CD4-positive, alpha-beta T cell treated with Interleukin-12 subunit alpha and Interleukin-12 subunit beta, for 1 hour (primary cell): Measurements from ENCODE around the gene NTSR2.
A peak's percentile ranks its signal among the peaks of the same experiment; 100 is the strongest.

Source experiments
- DNase-seq: peaks from one replicate; pipeline ENCODE4 v3.0.0-alpha.2; 2020

NTSR2 gene

DNA sequence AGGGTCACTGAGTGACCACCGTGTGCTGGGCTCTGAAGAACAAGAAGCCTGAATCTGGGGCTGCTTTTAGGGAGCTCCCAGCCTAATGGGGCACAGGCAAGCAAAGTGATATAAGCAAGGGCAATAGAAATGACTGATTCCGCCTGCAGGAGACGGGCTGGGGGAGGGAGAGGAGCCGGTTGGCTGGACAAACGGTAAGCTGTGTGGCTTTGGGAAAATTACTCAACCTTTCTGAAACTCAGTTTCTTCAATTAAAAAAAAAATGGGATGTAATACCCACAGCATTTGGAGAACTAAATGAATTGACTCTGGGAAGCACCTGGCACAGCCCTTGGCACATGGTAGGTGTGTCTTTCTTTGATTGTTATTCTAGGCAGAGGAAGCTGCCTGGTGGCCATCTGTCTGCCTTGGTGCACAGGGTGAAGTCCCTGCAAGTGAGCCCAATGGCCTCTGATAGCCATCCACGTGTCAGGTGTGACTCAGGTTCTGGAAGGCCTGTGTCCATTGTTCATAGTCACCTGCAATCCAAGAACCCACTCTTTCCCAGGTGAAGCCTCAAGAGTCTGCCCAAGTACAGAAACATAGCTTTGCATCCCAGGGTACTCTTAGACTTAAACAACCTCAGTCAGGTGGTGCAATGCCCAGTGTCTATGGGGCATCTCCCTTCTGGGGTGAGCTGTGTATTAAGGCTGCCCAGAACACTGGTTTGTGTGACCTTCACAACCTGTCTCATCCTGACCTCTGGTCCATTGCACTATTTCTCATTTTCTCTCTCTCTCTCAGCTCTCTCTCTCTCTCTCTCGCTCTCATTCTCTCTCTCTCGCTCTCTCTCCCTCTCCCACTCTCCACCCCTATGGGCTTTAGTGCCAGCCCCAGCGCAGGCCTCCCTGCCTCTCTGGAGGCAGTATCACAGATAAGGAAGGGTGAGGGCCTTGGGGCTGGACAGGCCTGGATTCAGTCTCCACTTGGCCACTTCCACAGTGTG, 30.0 kb upstream of the NTSR2 start:
- DNase-seq: no peak

DNA sequence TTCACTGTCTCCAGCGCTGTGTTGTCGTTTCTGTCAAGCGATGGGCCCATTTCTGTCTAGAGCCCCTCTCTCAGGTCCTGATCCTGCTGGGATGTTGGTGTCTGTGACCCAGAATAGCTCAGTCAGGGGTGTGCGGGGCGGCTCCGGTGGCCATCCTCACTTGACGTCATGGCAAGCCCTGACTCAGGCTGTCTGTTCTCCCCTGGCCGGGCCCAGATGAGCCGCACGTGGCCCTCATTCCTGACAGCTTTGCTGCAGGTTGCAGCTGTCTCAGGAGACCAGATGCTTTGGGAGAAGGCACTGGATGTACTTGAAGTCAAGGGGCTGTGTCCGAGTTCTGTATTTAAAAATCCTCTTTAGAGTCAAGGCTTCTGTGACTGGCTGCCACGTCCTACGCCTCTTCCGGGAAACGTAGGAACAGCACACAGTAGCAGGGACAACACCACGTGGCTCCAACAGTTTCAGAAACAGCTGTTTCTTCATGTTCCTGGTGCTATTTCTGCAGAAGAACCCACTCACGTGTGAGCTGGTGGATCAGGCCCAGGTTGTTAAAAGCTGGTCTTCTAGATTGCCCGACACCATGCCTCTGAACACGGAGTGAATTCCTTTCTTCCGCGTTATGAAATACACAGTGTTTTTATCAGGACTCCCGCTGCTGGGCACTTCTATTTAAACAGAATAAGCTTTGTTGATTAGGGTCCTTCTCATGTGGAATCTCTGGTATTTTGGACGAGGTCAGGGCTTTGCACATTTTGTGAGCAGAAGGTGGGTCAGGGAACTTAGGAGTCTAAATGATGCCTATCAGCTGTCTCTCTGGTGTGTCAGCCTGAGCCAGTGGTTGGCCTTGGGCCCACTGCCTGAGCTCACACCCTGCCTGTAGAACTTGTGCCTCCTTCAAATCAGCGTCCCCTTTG, 28.3 kb upstream of the NTSR2 start:
- no peak for DNase-seq

DNA sequence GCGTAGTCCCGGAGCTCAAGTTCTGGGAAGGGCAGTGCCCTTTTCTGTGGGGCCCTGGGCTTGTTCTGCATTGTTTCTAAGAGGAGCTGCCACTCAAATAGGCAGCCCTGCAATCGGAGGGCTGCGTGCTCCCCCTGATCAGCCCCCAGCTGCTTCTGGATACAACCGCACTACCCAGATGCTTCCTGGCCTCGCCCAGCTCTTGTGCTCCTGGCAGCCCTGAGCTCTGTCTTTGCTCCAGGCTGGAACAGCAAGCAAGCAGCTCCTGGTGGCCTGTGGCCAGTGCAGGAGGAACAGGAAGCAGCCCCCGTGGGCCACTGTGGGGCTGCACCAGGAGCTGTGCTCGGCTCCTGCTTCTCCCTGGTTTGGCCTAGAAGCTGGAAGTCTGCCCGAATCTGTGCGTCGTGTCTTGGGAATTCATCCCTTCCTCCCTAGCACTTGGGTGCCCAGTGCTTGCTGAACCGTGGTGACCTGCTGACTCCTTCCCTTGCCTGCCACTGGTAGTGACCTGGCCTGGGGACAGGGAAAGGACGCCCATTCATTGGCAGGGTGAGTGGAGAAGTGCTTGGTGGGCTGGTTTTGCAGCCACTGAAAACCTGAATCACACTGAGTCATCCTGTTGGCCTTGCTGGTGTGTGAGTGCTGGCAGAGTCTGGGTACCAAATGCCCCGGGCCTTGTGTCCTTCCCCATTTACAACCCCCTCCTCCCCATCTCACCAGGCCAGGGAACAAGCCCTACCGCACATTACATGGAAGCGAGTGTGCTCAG, 27.3 kb upstream of the NTSR2 start:
- DNase-seq: no peak

DNA sequence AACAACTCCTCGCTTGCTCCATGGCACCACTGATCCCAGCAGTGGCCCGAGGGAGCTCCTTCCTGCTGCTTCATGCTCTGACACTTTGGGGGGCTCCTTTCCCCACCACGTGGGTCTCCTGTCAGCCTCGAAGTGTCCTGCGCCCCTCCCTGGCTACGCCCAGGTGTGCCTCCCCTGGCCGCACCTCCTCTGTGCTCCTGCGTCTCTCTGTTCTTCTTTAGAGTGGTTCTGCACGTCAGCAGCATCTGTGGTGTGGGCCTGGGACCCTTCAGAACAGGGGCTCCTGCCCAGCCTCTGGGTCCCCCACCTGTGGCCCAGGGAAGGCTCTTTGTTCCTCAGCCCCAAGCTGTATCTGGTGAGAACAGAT, 26.7 kb upstream of the NTSR2 start:
- no peak for DNase-seq

DNA sequence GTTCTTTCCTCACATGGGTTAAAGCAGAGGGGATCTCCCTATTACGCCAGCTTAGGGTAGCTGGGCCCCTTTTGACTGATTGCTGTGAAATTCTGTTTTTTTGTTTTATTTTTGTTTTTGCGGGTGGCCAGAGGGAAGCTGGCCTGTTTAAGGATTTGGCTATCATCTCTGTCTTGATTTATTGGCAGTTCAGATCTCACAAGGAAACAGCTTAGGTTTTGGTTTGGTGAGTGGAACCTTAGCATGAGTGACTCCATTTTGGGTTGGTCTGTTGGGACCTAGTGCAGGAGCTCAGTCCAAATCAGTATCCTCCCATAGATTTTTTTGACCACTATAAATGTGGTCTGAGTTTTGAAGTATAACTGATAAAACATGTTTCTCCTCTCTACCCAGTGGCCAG, 25.6 kb upstream of the NTSR2 start:
- no peak for DNase-seq

DNA sequence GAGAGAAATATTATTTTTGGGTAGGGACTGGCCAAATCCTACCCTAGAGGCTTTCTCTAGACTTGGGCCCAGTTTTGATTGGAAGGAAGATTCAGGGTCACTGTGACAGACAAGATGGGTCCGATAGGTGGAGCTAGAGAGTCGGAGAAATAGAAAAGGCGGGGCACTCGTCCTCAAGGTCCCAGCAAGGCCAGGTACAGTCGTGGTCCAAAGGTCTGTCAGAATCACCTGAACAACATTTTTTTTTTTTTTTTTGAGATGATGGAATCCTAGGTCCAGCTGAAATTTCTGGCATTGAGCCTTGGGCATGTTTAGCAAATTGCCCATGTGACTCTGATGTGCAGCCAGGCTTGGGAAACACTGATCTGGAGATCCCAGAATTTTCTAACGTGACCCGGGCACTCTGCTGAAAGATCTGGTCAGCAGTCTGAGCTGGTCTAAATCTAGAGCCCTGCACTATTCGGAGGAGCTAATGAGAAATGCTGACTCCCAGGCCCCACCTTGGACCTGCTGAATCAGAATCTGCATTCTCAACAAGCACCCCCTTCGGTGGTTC, 23.0 kb upstream of the NTSR2 start:
- peak; percentile 78 for DNase-seq

DNA sequence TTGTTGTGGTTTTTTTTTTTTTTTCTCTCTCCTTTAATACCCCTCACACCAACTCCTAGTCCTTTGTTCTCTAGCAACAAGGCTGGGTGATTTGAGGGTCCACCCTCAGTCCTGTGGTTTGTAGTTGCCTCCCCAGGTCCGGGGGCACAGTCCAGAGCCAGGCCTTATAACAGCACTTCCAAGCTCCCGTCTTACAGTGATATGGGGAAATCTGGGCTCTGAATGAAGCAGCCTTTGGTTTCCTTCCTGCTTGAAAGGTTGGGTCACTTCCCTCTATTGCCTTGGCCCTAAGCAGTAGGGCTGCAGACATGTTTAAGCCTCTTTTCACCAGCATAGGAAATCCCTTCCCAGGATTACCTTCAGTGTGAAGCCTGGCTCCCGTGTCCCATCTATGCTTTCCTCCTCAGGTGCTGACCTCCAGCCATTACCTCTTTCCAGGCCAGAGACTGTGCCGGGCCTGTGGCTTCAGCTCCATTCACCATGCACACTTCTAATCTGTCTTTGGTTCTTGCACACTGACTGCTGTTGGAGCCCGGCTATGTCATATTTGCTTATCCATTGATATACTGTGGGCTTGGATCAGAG, 21.2 kb upstream of the NTSR2 start:
- DNase-seq: no peak

DNA sequence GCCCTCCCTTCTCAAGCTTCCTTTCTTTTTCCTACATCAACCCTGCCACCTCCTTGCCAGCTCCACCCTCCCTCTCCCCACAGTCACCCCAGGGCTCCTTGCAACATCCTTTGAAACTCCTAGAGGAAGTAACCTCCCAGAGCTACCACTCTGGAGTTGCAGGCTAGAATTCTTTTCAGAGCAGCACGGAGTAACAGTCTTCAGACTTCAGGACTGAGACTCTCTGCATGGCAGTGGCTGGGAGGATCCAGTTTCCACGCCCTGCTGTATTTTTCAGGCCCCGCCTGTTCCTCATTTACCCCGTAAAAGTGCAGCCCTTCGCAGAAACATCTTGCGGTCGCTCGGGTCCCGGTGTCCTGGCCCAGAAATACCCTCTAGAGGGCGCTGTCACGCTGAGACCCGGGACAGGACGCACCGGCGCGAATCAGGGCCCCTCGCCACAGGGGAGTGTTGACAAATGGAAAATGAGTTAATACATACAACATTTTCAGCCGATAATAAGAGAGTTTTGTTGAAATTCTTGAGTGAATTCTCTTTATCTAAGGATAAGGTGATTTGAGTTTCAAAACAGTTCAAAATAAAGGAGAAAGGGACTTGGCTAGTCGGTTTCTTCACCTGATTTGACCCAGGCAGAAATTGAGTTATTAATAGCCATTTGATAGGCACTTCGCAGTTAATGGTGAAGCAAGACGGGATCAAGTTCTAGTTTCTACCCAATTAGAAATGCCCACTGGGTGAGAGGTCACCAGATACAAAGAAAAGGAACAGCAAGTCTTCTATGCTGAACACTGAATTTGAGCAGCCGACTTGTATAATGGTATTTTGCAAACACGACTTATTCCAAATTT, 18.5 kb upstream of the NTSR2 start:
- DNase-seq: peak; percentile 82

DNA sequence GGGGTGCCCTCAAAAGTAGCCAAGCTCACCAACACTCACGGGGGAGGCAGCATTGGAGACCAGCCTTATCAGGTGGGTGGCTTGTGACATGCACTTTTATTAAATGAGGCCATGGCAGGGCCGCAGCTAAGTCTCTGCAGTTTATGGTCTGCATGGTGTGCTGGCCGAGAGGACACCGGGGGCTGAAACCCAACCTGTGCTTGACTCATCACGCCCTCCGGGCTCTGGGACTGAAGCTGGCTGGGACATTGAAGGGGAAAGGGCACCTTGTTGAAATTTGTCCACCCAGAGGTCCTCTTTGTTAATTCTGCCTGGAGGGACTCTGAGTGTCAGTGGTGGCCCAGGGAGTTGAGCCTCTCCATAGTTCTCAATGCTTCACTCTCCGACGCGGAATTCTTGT, 17.7 kb upstream of the NTSR2 start:
- DNase-seq: no peak

DNA sequence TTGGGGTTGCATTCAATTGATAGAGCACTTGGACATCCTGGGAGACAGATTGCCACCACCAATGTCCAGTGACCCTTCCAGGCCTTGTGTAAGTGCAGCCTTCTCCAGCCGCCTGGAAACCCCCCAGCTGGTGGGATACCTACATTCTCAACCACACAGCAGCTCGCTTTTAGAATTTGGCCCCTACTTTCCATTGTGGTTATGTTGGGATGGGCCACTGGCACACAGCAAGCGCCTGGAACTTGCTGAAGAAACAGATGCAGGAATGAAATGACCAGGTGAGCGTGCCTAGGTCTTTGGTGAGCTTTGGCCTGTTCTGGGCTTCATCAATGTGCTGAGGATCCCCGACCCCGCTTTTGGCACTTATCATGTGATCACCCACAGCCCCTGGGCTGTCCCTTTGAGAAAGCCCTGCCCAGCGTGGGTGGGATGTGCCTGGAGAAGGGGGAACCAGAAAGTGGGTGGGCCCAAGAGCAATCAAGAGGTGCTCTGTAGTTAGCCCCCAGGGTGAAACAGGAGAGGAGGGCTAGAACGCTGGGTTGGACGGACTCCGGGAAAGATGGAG, 16.0 kb upstream of the NTSR2 start:
- DNase-seq: no peak

DNA sequence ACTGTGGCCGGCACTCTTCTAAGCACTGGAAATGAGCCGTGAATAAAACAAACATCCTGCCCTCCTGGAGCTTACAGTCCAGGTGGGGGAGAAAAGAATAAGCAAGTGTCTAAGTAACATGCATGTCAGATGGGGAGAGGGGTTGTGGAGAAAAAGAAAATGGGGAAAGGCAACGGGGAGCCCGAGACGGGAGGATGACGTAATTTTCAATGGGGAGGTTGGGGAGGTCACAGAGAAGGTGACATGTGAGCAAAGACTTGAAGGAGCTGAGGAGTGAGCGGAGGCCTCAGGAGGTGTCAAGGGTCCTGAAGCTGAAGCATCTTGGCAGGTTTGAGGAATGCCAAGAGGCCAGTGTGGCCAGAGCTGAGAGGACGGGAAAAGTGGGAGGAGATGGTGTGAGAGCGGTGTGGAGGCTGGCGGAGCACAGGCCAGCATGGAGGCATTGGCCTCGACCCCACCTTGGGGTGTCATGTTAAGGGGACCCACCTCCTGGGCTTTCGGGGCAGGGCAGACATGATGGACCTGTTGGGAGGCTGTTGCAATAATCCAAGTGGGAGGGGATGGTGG, 15.0 kb upstream of the NTSR2 start:
- DNase-seq: no peak

DNA sequence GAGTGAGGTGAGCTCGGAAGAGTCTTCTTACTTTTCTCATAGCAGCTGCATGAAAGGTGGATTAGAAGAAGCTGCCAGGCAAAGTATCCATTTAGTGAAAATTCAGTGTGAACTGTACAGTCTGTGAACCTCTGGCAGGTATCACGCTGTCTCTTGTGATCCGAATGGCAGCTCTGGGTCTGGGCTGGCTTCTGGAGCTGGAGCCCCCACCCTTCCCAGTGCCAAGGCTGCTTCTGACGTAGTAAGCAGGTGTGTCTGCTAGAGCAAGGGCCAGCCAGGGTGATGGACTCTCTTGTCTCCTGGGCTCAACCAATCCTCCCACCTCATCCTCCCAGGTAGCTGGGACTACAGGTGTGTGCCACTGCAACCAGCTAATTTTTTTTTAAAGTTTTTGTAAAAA, 14.0 kb upstream of the NTSR2 start:
- no peak for DNase-seq

DNA sequence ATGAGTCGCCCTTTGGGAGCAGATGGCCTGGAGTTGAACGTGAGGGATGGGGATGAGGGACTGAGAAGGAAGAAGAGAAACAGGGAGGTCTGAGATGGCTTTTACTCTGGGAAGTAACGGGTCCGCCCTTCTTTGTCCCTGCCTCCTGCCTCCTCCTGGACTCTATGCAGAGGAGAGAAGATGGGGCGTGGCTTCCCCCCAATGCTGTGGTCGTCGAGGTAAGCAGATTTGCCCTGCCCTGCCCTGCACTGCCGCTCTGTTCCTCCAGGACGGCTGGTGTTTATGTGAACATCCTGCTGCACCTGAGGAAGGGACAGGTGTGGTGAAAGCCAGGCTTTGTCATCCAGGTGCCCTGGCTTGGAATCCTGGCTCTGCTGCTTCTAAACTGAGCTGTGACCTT, 13.5 kb upstream of the NTSR2 start:
- no peak for DNase-seq

DNA sequence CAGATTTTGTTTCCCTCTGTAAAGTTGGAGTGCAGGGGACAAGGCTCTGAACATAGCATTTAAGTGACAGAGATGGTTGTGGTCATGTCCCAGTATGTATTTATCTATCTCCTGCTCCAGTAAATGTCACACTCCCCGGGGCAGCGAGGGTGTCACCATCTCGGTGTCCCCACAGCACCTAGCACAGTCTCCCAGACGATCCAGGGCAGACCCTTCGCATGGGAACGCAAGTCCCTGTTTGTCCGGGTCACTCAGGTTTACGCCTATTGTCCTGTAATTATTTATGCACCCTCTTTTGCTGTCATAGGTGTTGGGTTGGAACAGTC, 12.6 kb upstream of the NTSR2 start:
- DNase-seq: no peak

DNA sequence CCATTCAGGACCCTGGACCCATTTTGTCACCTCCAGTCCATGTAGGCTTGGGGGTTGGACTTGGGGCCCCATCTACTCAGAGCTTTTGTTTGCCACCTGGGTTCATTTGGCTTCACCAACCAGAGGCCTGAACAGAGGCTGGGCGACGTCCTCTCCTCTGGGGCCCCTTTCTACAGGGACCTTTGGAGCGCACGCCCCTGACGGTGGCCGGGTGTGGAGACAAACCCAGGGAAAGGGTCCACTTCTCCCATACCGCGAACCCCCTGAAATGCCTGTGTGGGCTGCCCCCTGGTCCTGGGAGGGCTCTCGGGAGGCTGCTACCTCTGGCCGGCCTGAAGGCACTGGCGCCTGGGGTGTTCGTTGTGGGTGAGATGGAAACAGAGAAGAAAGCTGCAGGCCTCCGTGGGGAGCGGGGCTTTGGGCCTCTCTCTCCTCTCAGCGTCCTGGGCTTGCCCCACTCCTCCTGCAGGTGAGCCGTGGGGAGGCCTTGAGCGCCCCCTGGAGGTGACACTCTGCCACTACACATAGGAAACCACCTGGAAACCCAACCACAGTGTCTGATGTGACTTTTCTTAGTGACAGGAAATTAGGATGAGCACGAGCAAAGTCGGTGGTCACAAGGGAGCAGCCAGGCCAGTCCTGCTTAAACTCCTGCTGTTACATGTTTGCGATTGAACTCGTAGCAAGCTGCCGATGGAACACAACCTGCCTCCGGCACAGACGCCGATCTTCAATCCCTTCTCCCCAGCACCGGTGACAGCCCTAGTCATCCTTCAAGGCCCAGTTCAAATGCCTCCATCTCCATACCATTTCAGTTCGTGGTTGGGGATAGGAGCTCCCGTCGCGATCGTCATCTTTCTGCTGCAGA, 12.0 kb upstream of the NTSR2 start:
- peak; percentile 42 for DNase-seq

DNA sequence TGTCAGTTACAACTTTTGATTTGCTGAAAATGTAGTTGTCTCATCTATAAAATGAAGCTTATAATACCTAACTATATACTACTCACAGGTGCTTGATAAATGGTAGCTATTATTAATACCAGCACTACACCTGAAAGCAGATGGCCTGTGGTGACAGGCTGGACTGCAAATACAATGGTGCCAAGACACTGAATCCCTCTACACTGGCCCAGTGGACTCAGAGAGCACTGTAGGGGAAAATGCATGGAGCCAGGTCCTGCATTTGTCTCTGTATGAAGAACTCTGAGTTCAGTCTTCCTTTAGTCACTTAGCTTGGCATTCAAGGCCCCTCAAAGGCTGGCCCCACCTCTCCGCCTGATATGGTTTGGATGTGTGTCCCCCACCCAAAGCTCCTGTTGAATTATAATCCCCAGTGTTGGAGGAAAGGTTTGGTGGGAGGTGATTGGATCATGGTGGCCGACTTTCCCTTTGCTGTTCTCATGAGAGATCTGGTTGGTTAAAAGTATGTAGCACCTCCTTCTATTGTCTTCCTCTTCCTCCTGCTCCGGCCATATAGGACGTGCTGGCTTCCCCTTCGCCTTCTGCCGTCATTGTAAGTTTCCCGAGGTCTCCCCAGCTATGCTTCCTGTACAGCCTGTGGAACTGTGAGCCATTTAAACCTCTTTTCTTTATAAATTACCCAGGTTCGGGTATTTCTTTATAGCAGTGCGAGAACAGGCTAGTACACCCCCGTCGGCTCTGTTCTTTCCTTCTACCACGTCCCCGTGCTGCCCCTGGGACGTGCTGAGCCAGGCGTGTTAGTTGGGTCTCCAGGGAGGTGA, 11.1 kb upstream of the NTSR2 start:
- DNase-seq: no peak

DNA sequence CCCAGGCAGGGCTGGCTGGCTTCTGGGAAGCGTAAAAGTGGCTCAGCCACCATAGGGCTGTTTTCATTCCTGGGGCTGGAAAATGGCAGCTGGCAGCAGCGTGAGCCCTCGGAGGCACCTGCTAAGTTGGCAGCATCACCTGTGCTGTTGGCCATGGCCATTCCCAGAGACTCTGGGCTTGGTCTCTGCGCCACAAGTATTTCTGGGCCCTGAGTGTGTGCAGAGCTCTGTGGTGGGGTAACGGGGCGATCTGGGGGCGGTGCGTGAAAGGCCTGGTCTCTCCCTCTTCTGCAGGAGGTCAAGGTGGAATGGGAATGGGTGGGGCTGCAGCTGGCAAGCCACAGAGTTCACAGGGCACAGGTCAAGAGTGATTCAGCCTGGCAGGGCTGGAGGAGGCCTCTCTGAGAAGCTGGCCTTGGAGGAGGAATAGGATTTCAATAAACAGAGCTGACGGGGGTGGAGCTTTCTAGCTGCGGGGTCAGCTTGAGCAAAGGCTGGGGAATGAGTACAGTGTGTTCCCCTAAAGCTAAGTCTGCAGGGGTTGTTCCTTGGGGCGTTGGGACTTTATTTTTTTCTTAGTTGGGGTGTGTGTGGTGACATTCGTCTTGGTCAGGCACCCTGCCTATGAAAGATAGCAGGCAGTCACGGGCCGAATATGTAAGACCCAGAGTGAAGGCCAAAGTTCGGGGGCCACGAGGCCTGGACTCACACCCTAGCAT, 10.3 kb upstream of the NTSR2 start:
- DNase-seq: no peak

DNA sequence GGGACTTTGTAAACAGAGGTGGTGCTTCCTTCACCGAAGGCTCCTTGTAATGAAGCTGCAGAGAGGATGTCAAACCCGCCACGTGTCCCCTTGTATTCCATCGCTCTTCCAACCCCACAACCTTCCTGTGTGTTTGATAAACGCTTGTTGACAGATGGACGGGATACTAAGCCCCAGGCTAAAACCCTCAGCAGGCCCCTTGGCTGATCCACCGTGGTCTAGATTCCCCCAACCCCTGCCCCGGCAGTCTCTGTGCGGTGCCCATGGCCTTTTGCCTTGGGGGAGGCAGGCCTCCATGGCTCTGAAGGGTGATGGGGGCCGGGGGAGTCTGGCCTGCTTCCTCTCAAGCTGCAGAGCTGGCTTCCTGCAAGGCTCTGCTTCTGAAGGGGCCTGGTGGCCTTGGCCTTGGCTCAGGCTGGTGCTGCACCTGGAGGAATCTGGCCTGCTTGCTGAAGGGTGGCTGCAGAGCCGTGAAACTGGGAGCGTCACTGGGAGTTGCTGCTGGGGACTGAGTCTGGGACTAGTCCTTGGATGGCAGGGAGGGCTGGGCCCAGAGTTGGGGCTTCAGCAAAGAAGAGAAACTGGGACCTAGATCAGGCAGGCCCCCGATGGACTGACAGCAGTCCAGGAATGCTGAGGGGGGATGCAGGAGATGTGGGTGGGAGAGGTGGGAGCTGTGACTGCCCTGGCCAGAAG, 9.6 kb upstream of the NTSR2 start:
- no peak for DNase-seq
